Mesodermal cell (in vitro differentiated cells): ENCODE results near the gene FXYD1.
A peak's percentile ranks its signal among the peaks of the same experiment; 100 is the strongest.
"Not testable (repeated sequence)": the region's sequence is repeated elsewhere in the genome, so short reads cannot be mapped to it uniquely, and the experiment has no call there.

Experiments
- H3K27ac ChIP-seq: 2 replicates; pipeline ENCODE4 v1.7.0; 2013; ENCODE audit warnings: mild to moderate bottlenecking, low read depth, low read length, moderate library complexity; ENCODE audit not compliant: severe bottlenecking
- H3K36me3 ChIP-seq: 2 replicates; pipeline ENCODE4 v1.7.1; 2013; ENCODE audit warnings: mild to moderate bottlenecking, low read length, moderate library complexity; ENCODE audit not compliant: control insufficient read depth, insufficient read depth
- H3K4me1 ChIP-seq: one replicate; pipeline ENCODE4 v1.7.1; 2013; ENCODE audit warnings: mild to moderate bottlenecking, low read length; ENCODE audit not compliant: insufficient read depth, control insufficient read depth, poor library complexity, severe bottlenecking
- H3K4me3 ChIP-seq: 2 replicates; pipeline ENCODE4 v1.7.0; 2013; ENCODE audit warnings: low read length, control low read depth, mild to moderate bottlenecking; ENCODE audit not compliant: insufficient read depth, poor library complexity, severe bottlenecking; ENCODE audit errors: extremely low read depth
- H3K9me3 ChIP-seq: 2 replicates; pipeline ENCODE4 v1.7.1; 2013; ENCODE audit warnings: mild to moderate bottlenecking, low read length, moderate library complexity; ENCODE audit not compliant: control insufficient read depth
- WGBS, 2 experiments: methylation state at CpG; one replicate each; pipeline ENCODE4 v1.1.5; 2013; ENCODE audit warnings: missing lambda C conversion rate in 2 of 2; ENCODE audit not compliant: insufficient coverage in 2 of 2; 5-methylcytosine and 5-hydroxymethylcytosine counted together

FXYD1 gene

DNA sequence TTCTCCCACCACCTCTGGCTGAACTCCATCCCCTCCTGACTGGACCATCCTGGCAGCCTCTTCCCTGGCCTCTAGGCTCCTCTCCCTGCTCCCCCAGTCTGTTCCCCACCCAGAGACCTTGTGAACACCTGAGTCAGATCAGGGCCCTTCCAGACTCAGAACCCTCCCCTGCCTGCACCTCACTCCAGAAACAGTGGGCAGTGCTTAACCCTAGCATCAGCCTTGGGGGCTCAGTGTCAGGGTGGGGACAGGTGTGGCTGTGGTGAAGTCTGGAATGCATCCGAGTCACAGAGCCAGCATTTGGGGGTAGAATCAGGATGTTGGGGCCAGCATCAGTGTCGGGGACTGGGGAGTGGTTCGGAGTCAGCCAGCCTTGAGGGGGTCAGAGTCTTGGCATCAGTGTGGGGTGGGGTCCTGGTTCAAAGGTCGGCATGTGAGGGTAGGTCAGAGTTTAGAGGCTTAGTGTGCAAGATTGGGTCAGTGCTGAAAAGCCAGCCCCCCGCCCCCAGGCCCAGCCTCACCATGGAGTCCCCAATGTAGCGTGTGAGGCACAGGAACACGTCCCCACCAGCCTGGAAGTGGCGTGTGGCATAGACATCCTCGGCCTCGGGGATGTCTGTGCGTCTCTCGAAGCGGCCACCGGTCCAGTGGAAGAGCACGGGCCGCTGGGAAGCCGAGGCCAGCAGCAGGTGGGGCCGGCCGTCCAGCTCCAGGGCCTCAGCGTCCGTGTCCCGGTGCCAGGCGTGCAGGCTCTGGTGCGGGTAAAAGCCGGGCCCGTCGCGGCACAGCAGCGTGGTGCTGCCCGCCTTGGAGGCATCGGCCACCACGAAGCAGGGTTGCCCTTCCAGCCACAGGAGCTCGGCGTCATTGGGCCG lies 12.6 kb upstream of the FXYD1 start:
- 92 to 94% methylated on average over 33 to 35 of the region's 35 CpGs for WGBS, 2 experiments
- no peaks in the 10 kb centered on the region for H3K4me1 ChIP-seq
- no peak overlapping the region for H3K27ac ChIP-seq
- no peaks in the 10 kb centered on the region for H3K36me3 ChIP-seq
- no peak overlapping the region for H3K4me3 ChIP-seq
- no peaks in the 10 kb centered on the region for H3K9me3 ChIP-seq

DNA sequence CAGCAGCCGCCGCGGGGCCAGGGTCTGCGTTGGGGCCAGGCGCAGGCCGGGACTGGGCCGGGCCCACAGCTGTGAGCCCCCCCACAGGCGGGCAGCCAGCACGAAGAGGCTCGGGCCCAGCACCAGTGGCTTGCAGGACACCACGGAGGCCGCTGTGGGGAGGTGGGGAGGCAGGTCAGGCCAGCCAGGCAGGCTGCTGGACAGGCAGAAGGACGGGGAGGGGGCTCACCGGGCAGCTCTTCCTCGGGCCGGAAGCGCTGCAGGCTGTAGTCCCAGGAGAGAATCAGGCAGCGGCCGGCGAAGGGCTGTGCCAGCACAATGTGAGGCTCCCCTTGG lies 12.0 kb upstream of the FXYD1 start:
- Histone ChIP-seq H3K27ac (no peak overlapping the region), H3K4me3 (no peak overlapping the region), H3K36me3 (no peaks in the 10 kb centered on the region), H3K4me1 (no peaks in the 10 kb centered on the region), H3K9me3 (no peaks in the 10 kb centered on the region)
- 88% methylated on average over 16 to 20 of the region's 20 CpGs for WGBS, 2 experiments

DNA sequence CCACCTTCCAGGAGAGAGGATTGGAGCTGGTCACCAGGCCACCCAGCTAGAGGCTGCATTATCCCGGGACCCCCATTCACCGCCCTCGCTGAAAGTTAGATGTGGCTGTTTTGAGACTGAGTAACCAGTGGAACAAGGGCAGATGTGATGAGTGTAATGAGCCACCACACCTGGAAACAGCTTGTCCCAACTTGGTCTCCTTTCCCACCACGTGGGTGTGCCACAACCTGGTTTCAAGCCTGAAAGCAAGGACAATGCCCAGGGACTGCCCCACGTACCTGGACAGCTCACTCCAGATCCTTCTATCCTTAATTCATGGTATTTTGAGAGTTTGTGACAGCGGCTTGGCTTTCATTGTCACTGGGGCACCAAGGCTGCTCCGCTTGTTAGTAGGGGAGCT lies 10.8 kb upstream of the FXYD1 start:
- no peak overlapping the region for H3K27ac ChIP-seq
- H3K4me1 ChIP-seq, result no peaks in the 10 kb centered on the region
- no peaks in the 10 kb centered on the region for H3K36me3 ChIP-seq
- H3K4me3 ChIP-seq, result no peak overlapping the region
- WGBS, 2 experiments, result 74 to 82% methylated on average over 3 to 5 of the region's 7 CpGs
- no peaks in the 10 kb centered on the region for H3K9me3 ChIP-seq

DNA sequence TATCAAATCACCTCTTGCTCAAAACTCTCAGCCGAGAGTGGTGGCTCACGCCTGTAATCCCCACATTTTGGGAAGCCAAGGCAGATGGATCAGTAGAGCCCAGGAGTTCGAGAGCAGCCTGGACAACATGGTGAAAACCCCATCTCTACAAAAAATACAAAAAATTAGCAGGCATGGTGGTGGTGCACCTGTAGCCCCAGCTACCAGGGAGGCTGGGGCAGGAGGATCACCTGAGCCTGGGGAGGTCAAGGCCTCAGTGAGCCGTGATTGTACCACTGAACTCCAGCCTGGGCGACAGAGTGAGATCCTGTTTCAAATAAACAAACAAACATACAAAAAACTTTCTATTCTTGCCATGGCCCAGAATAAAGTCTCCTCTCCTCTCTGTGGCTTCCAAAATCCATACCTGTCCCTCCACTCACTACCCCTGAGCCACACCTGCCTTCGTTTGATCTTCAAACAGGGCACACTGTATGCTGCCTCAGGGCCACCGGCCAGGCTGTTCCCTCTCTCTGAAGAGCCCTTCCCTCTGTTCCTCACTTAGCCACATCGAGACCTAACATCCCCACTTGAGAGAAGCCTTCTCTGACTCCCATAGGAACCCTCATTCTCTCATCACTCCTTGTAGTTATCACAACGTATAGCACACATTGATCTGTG lies 10.1 kb upstream of the FXYD1 start:
- no peaks in the 10 kb centered on the region for H3K9me3 ChIP-seq
- no peak overlapping the region for H3K27ac ChIP-seq
- no peaks in the 10 kb centered on the region for H3K36me3 ChIP-seq
- H3K4me1 ChIP-seq, result no peaks in the 10 kb centered on the region
- WGBS, 2 experiments, result 94 to 95% methylated on average over 7 to 8 of the region's 9 CpGs
- no peak overlapping the region for H3K4me3 ChIP-seq

DNA sequence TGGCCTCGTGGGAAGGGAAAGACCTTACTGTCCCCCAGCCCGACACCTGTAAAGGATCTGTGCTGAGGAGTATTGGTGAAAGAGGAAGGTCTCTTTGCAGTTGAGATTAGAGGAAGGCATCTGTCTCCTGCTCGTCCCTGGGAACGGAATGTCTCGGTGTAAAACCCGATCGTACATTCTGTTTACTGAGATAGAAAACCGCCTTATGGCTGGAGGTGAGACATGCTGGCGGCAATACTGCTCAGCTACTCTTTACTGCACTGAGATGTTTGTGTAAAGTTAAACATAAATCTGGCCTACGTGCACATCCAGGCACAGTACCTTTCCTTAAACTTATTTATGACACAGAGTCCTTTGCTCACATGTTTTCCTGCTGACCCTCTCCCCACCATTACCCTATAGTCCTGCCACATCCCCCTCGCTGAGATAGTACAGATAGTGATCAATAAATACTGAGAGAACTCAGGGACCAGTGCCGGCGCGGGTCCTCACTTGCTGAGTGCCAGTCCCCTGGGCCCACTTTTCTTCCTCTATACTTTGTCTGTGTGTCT lies 8.8 kb upstream of the FXYD1 start:
- H3K9me3 ChIP-seq, H3K4me3 ChIP-seq, H3K4me1 ChIP-seq, H3K27ac ChIP-seq, H3K36me3 ChIP-seq: not testable (repeated sequence)
- 81 to 89% methylated on average over 12 to 14 of the region's 14 CpGs for WGBS, 2 experiments

DNA sequence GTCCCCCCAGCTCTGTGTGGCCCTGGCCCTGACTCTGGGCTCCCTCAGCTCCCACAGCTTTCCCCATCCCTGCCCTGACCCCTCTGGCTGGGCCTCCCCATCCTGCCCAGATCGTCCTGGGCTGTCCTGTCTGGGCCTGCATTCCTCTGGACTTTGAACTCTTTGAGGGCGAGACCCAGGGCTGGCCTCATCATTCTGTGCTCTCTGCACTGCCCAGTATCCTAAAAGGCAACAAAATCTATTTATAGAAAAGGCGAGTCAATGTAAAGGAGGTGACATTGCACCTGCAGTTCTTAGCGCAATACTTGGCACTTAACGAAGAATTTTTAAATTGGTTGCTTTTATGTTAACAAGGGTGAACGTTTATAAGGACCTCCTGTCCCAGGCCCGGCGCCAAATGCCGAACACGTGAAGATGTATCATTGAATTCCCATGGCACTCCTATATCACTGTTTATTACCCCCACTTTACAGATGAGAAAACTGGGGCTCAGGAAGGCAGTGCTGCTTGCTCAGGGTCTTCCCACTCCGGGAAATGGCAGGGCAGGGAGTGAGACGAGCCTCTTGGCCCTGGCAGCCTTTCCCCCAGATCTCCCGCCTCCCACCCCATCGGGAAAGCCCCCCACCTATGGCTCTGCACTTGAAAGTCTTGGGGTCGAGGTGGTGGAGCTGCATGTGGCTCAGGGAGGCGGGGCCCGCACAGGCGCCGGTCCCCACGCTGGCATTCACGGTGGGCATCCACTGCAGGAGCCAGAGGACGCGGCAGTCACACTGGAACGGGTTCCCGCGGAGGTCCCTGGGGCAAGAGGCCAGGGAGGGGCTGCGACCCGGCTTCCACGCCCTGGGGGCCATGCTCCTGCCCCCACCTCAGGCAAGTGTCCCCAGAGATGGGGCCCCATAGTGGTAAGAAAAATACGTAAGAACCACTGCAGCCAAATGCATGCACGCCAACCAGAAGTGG lies 7.6 kb upstream of the FXYD1 start:
- Histone ChIP-seq H3K4me1 (peaks cover 4% of the 10 kb centered on the region), H3K4me3 (no peak overlapping the region), H3K9me3 (no peaks in the 10 kb centered on the region), H3K27ac (no peak overlapping the region), H3K36me3 (no peaks in the 10 kb centered on the region)
- WGBS, 2 experiments, result 87 to 89% methylated on average over 20 to 27 of the region's 31 CpGs

DNA sequence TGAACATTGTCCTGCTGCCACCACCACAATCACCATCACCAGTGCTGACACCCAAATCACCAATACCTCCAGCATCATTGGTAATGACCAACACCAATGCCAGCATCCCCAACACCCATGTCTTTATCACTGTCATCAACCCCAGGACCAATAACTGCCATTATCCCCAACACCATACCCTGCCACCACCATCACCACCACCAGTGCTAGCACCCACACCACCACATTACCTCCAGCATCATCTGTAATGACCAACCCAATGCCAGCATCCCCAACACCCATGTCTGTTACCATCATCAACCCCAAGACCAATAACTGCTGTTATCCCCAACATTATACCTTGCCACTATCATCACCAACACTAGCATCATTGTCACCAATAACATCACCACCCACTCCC lies 6.4 kb upstream of the FXYD1 start:
- H3K4me1 ChIP-seq, result peaks cover 4% of the 10 kb centered on the region
- no peak overlapping the region for H3K4me3 ChIP-seq
- no peaks in the 10 kb centered on the region for H3K9me3 ChIP-seq
- no peaks in the 10 kb centered on the region for H3K36me3 ChIP-seq
- H3K27ac ChIP-seq, result no peak overlapping the region

DNA sequence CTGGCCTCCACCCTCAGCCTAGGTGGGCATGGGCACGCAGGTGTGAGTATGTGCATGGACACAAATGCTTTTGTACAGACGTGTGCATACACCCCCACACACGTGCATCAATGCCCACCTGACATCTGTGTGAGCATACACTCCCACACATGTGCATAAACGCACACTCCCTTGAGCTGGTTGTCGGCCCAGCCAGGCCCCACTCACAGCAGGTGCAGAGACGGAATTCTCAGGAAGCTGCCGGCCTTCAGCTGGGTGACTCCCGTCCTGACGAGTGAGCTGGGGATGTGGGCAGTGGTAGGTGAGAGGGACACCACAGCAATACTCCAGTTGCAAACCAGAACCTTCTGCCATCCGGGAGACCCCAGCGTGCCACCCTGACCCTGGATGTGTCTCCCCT lies 4.8 kb upstream of the FXYD1 start:
- no peak overlapping the region for H3K27ac ChIP-seq
- H3K9me3 ChIP-seq, result no peaks in the 10 kb centered on the region
- no peak overlapping the region for H3K4me3 ChIP-seq
- H3K4me1 ChIP-seq, result peaks cover 4% of the 10 kb centered on the region
- no peaks in the 10 kb centered on the region for H3K36me3 ChIP-seq
- WGBS, 2 experiments, result 89 to 96% methylated on average over 5 of the region's 11 CpGs

DNA sequence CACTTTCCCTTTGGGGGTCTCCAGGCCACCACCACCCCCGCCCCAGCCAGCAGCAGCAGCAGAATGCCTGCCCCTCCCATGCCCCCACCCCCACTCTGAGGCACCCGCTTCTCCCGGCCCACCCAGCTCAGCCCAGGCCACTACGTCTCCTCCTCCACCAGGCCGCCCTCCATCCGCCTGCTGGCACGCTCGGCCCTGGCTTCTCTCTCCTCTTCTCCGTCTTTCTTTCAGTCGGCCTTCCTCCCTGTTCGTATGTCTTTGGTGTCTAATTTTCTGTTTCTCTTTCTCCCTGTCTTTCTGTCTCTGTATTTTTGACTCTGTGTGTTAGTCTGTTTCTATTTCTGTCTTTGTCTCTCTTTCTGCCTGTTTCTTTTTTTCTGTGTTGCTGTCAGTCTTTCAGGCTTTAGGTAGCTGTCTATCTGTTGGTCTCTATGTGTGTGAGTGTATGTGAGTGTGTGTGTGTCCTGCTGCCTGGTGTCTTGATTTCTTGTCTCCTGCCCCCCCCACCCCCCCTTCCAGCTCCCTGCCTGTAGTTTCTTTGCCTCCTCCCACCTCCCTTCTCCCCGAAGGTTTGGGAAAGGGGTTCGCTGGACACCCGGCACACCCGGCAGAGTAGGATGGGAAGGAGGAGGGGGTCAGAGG lies 3.9 kb upstream of the FXYD1 start, which contains the start of gene LGI4:
Gene LGI4 (minus strand): TSS at position 459 of the 642 bp plus-strand sequence. CDS start 379 bp downstream, at position 80.
- peak within 1 kb of the TSS; percentile 14 for H3K4me3 ChIP-seq
- WGBS, 2 experiments, result 71 to 80% methylated on average over 2 to 9 of the region's 15 CpGs
- no peaks in the 10 kb centered on the region for H3K9me3 ChIP-seq
- H3K4me1 ChIP-seq, result peaks cover 12% of the 10 kb centered on the region
- no peak within 1 kb of the TSS for H3K27ac ChIP-seq
- no peaks in the 10 kb centered on the region for H3K36me3 ChIP-seq

DNA sequence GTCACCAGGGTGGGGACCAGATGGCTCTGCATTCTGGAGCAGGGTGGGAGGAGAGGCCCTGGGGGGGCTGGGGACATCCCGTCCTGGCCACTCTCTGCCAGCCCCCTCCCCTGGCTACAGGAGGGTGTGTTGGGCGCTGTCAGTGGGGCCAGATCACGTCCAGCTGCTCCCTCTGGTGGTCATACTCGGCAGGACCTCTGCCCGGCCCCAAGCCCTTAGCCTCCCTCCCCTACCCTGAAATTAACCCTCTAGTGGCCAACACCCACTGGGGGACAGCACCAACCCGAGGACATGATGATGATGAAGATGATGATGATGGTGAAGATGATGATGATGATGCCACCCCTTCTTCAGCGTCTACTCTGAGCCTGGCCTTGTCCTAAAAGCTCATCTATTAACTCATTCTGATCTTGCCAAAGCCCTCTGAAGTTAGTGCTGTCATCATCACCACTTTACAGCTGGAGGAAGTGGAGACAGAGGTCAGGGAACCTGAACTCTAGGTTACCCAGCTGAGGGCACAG lies 3.2 kb upstream of the FXYD1 start:
- 0% methylated on average over 1 of the region's 7 CpGs; no CpG with 5 or more reads in 1 of the 2 experiments for WGBS, 2 experiments
- Histone ChIP-seq H3K4me1 (peaks cover 16% of the 10 kb centered on the region), H3K36me3 (no peaks in the 10 kb centered on the region), H3K27ac (no peak overlapping the region), H3K4me3 (peak overlapping the region; percentile 14), H3K9me3 (no peaks in the 10 kb centered on the region)
